Endothelial cell of umbilical vein (primary cell): ENCODE results near the gene LARGE1. TPM values are rescaled to one million over a fixed set of nuclear protein-coding genes. Genes with fewer than 3 reads are reported as not detected.

ENCODE experiments used
- BruUV-seq: library from RNA; stranded (reverse); fragments of 400-500 nt; replicated peaks from 2 replicates; lab custom pipeline; 2021; lab: Mats Ljungman, UMichigan
- CTCF ChIA-PET: fragments of 300-600, 350-600 bp; sonication (Branson Sonifier 250); formaldehyde crosslinking; loops from one replicate; lab custom pipeline; 2021; ENCODE audit warnings: antibody characterized with exemption, inconsistent platforms; lab: Charles Lee
- POLR2A ChIA-PET: fragments of 300-600, 350-600 bp; sonication (Branson Sonifier 250); formaldehyde crosslinking; loops from one replicate; lab custom pipeline; 2021; ENCODE audit warnings: antibody characterized with exemption, inconsistent platforms; lab: Charles Lee
- DNase-seq: peaks from one replicate; pipeline ENCODE4 v3.0.0-alpha.2; 2011; ENCODE audit warnings: low read depth, low spot score
- FAIRE-seq: peaks from 2 replicates; lab custom pipeline; 2011; peaks lifted over from hg19 to GRCh38; lab: Jason Lieb, UNC
- H2AFZ ChIP-seq: 2 replicates; pipeline ENCODE4 v1.6.0; 2012; ENCODE audit warnings: low read depth, low read length, control low read depth, inconsistent platforms
- H3K27ac ChIP-seq: 2 replicates; pipeline ENCODE4 v1.5.1; 2011; ENCODE audit warnings: low read depth, mild to moderate bottlenecking, control low read depth, low read length, moderate library complexity; ENCODE audit not compliant: insufficient read depth
- H3K27me3 ChIP-seq, 2 experiments: 2 replicates each; pipeline versions ENCODE4 v1.6.0 to v1.6.1; 2011; ENCODE audit warnings: low read length in 2 of 2, mixed read lengths in 1 of 2; ENCODE audit not compliant: control insufficient read depth in 2 of 2, insufficient read depth in 2 of 2
- H3K36me3 ChIP-seq, 2 experiments: 2 replicates in 1 of 2; 3 replicates in 1 of 2; pipeline ENCODE4 v1.5.1; 2011; ENCODE audit warnings: low read length in 2 of 2, mild to moderate bottlenecking in 1 of 2, moderate library complexity in 1 of 2; ENCODE audit not compliant: control insufficient read depth in 2 of 2, insufficient read depth in 2 of 2; ENCODE audit errors: extremely low read depth in 1 of 2
- H3K4me1 ChIP-seq: 3 replicates; pipeline ENCODE4 v1.5.1; 2011; ENCODE audit warnings: mild to moderate bottlenecking, low read length; ENCODE audit not compliant: control insufficient read depth, insufficient read depth; ENCODE audit errors: extremely low read depth
- H3K4me2 ChIP-seq: 2 replicates; pipeline ENCODE4 v1.6.1; 2011; ENCODE audit warnings: low read length, control low read depth, mixed read lengths; ENCODE audit not compliant: insufficient read depth
- H3K4me3 ChIP-seq, 3 experiments: fragments of 200-600 bp in 1 of 3; sonication (generic), shearing (Covaris generic) in 1 of 3; replicated peaks in 1 of 3; 2 replicates each; pipeline ENCODE4 v1.5.1; 2011 to 2016; ENCODE audit warnings: control low read depth in 3 of 3, low read length in 3 of 3, mild to moderate bottlenecking in 2 of 3, inconsistent platforms in 1 of 3, low read depth in 1 of 3, moderate library complexity in 1 of 3; ENCODE audit not compliant: insufficient read depth in 1 of 3
- H3K79me2 ChIP-seq: 2 replicates; pipeline ENCODE4 v1.6.0; 2012; ENCODE audit warnings: low read length, inconsistent platforms; ENCODE audit not compliant: control insufficient read depth, insufficient read depth
- H3K9ac ChIP-seq: replicated peaks from 2 replicates; pipeline ENCODE3; 2011; ENCODE audit warnings: low read length, control low read depth; ENCODE audit not compliant: insufficient read depth; ENCODE audit errors: extremely low read depth
- H3K9me1 ChIP-seq: replicated peaks from 3 replicates; pipeline ENCODE4 v1.6.0; 2011; ENCODE audit warnings: mild to moderate bottlenecking, low read length; ENCODE audit not compliant: control insufficient read depth, insufficient read depth; ENCODE audit errors: extremely low read depth
- H3K9me3 ChIP-seq: replicated peaks from 2 replicates; pipeline ENCODE4 v1.5.1; 2012; ENCODE audit warnings: low read length, inconsistent platforms; ENCODE audit not compliant: control insufficient read depth, insufficient read depth
- H4K20me1 ChIP-seq: replicated peaks from 2 replicates; pipeline ENCODE3; 2011; ENCODE audit warnings: mild to moderate bottlenecking, low read length; ENCODE audit not compliant: control insufficient read depth, insufficient read depth; ENCODE audit errors: extremely low read depth
- EZH2 ChIP-seq: IDR thresholded peaks from 2 replicates; pipeline ENCODE4 v1.6.1; 2012; ENCODE audit warnings: borderline replicate concordance, low read depth, mild to moderate bottlenecking, moderate library complexity, low read length, inconsistent platforms; ENCODE audit not compliant: severe bottlenecking
- FOS ChIP-seq: IDR thresholded peaks from 2 replicates; pipeline ENCODE4 v1.6.1; 2011; ENCODE audit warnings: mild to moderate bottlenecking, low read length, moderate library complexity, borderline replicate concordance; ENCODE audit not compliant: insufficient read depth
- GATA2 ChIP-seq: IDR thresholded peaks from 2 replicates; pipeline ENCODE4 v1.7.0; 2011; ENCODE audit warnings: low read depth, mild to moderate bottlenecking, moderate library complexity, mixed read lengths, low read length; ENCODE audit not compliant: insufficient read length, insufficient read depth
- JUN ChIP-seq: IDR thresholded peaks from 2 replicates; pipeline ENCODE4 v1.6.1; 2011; ENCODE audit warnings: borderline replicate concordance, low read depth; ENCODE audit not compliant: insufficient read length, insufficient read depth
- MAX ChIP-seq: IDR thresholded peaks from 2 replicates; pipeline ENCODE4 v1.6.1; 2011; ENCODE audit not compliant: insufficient read depth, insufficient read length
- MYC ChIP-seq: IDR thresholded peaks from one replicate; pipeline ENCODE4 v1.6.1; 2011; ENCODE audit warnings: mild to moderate bottlenecking, low read depth, low read length
- POLR2A ChIP-seq: IDR thresholded peaks from 2 replicates; pipeline ENCODE4 v1.6.1; 2012; ENCODE audit warnings: low read depth, mild to moderate bottlenecking, control low read depth, low read length
- POLR2AphosphoS5 ChIP-seq: IDR thresholded peaks from 2 replicates; pipeline ENCODE4 v1.6.1; 2012; ENCODE audit warnings: low read depth, mild to moderate bottlenecking, control low read depth, low read length, moderate library complexity; ENCODE audit not compliant: insufficient read depth
- dilution Hi-C: fragments of 300-500 bp; cut with MboI; formaldehyde crosslinking; loops from one replicate; pipeline ENCODE4 v1.15.0; 2019; ENCODE audit warnings: low sequenced_read_pairs; ENCODE audit not compliant: extremely low pct_ligation_motif_present
- intact Hi-C: fragments of 100-400 bp; cut with micrococcal nuclease; formaldehyde crosslinking; loops from one replicate; pipeline ENCODE4 v1.10.0; 2022
- polyA plus RNA-seq, 4 experiments: library from polyadenylated mRNA; depleted of rRNA in 3 of 4; stranded (reverse) in 3 of 4; unstranded in 1 of 4; fragments of >200 nt; gene quantifications; 2 replicates each; pipeline versions ENCODE4 v1.2.1 to v1.2.3, GENCODE V29; 2011 to 2012; ENCODE audit warnings: missing spikeins in 1 of 4
- total RNA-seq: library from RNA; stranded (reverse); gene quantifications from 2 replicates; pipeline ENCODE4 v1.2.3, GENCODE V29; 2021
- TF ChIP-seq, protein P1 (sequence below), 2 donors: IDR thresholded peaks; 1 replicate in 1 of 2; 2 replicates in 1 of 2; pipeline ENCODE4 v1.5.1; 2011; ENCODE audit warnings: low read length in 2 of 2, mild to moderate bottlenecking in 2 of 2, moderate library complexity in 2 of 2, control low read depth in 1 of 2, inconsistent platforms in 1 of 2, low read depth in 1 of 2; ENCODE audit not compliant: insufficient read depth in 1 of 2; ENCODE audit errors: extremely low read depth in 1 of 2

LARGE1 gene
- total and polyA plus RNA-seq, 2 donors (not counting 3 experiments of a cell fraction or from before 2014, with no cell fraction given) = 0.95 to 4.4 TPM

DNA sequence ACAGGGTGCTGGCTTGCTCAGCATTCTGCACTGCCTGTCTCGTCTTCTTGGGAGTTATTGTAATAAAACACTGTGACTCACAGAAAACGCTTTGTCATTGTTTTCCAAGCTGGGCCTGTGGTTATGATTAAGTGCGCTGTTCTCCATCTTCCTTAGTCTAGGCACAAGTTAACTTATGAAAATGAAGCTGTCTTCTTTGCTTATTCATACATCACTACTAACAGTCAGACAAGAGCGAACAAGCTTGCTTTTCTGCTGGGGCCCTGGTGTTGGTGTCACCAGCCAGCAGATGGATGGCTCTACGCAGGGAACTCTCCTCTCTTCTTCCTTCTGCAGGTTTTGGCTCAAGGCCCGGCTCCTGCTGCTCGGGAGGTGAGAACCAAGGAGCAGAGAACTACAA lies 482.0 kb downstream of the LARGE1 start:
- Histone ChIP-seq H3K4me2 (no peak overlapping the region), H2AFZ (no peak overlapping the region), H3K27me3 (no peaks in the 10 kb centered on the region), H3K9ac (no peak overlapping the region), H3K9me3 (peaks cover 2% of the 10 kb centered on the region), H4K20me1 (no peaks in the 10 kb centered on the region), H3K4me1 (no peaks in the 10 kb centered on the region), H3K79me2 (no peaks in the 10 kb centered on the region), H3K4me3 (no peak overlapping the region), H3K9me1 (no peaks in the 10 kb centered on the region), H3K36me3 (no peaks in the 10 kb centered on the region), H3K27ac (no peak overlapping the region)
- TF ChIP-seq POLR2A (no peak), JUN (no peak), MYC (no peak), MAX (no peak), GATA2 (no peak), POLR2AphosphoS5 (no peak), EZH2 (no peak), FOS (no peak)
- TF ChIP-seq, protein P1, sequence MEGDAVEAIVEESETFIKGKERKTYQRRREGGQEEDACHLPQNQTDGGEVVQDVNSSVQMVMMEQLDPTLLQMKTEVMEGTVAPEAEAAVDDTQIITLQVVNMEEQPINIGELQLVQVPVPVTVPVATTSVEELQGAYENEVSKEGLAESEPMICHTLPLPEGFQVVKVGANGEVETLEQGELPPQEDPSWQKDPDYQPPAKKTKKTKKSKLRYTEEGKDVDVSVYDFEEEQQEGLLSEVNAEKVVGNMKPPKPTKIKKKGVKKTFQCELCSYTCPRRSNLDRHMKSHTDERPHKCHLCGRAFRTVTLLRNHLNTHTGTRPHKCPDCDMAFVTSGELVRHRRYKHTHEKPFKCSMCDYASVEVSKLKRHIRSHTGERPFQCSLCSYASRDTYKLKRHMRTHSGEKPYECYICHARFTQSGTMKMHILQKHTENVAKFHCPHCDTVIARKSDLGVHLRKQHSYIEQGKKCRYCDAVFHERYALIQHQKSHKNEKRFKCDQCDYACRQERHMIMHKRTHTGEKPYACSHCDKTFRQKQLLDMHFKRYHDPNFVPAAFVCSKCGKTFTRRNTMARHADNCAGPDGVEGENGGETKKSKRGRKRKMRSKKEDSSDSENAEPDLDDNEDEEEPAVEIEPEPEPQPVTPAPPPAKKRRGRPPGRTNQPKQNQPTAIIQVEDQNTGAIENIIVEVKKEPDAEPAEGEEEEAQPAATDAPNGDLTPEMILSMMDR (IDR thresholded peaks at IDR 0.05; ENCODE audit: extremely low read depth in 1 of 2, insufficient read depth in 1 of 2, low read depth in 1 of 2, low read length in 2 of 2) = no peak
- BruUV-seq = no TSS peak
- dilution Hi-C loops = no loop called here
- ChIA-PET POLR2A (no interaction called here), CTCF (no interaction called here)
- intact Hi-C loops = no loop called here
- FAIRE-seq = no peak
- DNase-seq = no peak
